Hepatocyte (in vitro differentiated cells): ENCODE results near the gene DLEU7. TPM values are rescaled to one million over a fixed set of nuclear protein-coding genes. Genes with fewer than 3 reads are reported as not detected.

Experiments used
- DNase-seq: peaks from one replicate; pipeline ENCODE4 v3.0.0-alpha.2; 2016; ENCODE audit warnings: low spot score
- H2AFZ ChIP-seq: fragments of 200-600 bp; sonication (generic); 2 replicates; pipeline ENCODE4 v1.6.0; 2016; ENCODE audit warnings: antibody characterized with exemption, mild to moderate bottlenecking
- H3K27ac ChIP-seq: fragments of 200-600 bp; sonication (generic); 2 replicates; pipeline ENCODE4 v1.5.1; 2016; ENCODE audit warnings: mild to moderate bottlenecking
- H3K27me3 ChIP-seq: fragments of 200-600 bp; sonication (generic); 2 replicates; pipeline ENCODE4 v1.6.1; 2016
- H3K36me3 ChIP-seq: fragments of 200-600 bp; sonication (generic); replicated peaks from 2 replicates; pipeline ENCODE4 v1.5.1; 2016; ENCODE audit warnings: low read depth; ENCODE audit not compliant: insufficient read depth
- H3K4me1 ChIP-seq: fragments of 200-600 bp; sonication (generic); 2 replicates; pipeline ENCODE4 v1.5.1; 2016; ENCODE audit warnings: mild to moderate bottlenecking, moderate library complexity; ENCODE audit not compliant: insufficient read depth
- H3K4me2 ChIP-seq: fragments of 200-600 bp; sonication (generic); 2 replicates; pipeline ENCODE4 v1.6.0; 2016
- H3K4me3 ChIP-seq: fragments of 200-600 bp; sonication (generic); 2 replicates; pipeline ENCODE4 v1.5.1; 2016; ENCODE audit warnings: mild to moderate bottlenecking
- H3K79me2 ChIP-seq: fragments of 200-600 bp; sonication (generic); 2 replicates; pipeline ENCODE4 v1.6.0; 2017; ENCODE audit warnings: mild to moderate bottlenecking
- H3K9me2 ChIP-seq: fragments of 200-600 bp; sonication (generic); replicated peaks from 2 replicates; pipeline ENCODE4 v1.6.0; 2017; ENCODE audit warnings: mild to moderate bottlenecking; ENCODE audit not compliant: insufficient read depth
- H3K9me3 ChIP-seq: fragments of 200-600 bp; sonication (generic); 2 replicates; pipeline ENCODE4 v1.5.1; 2016; ENCODE audit warnings: low read depth, mild to moderate bottlenecking
- H4K20me1 ChIP-seq: fragments of 200-600 bp; sonication (generic); 2 replicates; pipeline ENCODE4 v1.6.0; 2016; ENCODE audit warnings: mild to moderate bottlenecking; ENCODE audit not compliant: insufficient read depth, poor library complexity, severe bottlenecking
- CTCF ChIP-seq: fragments of 200-600 bp; sonication (generic); IDR thresholded peaks from 2 replicates; pipeline ENCODE4 v1.5.1; 2016; ENCODE audit warnings: antibody characterized with exemption, mild to moderate bottlenecking; ENCODE audit not compliant: poor library complexity
- EZH2 ChIP-seq: fragments of 200-600 bp; sonication (generic); IDR thresholded peaks from 2 replicates; pipeline ENCODE4 v1.6.1; 2016; ENCODE audit warnings: antibody characterized with exemption, mild to moderate bottlenecking, borderline replicate concordance
- EZH2phosphoT487 ChIP-seq: fragments of 200-600 bp; sonication (generic); IDR thresholded peaks from one replicate; pipeline ENCODE4 v1.6.1; 2018; ENCODE audit warnings: antibody characterized with exemption, mild to moderate bottlenecking, low read depth, moderate library complexity; ENCODE audit not compliant: unreplicated experiment, severe bottlenecking
- WGBS: methylation state at CpG from one replicate; pipeline ENCODE4 v1.1.6; 2016; ENCODE audit warnings: low lambda C conversion rate; ENCODE audit errors: missing lambda C conversion rate; 5-methylcytosine and 5-hydroxymethylcytosine counted together
- polyA plus RNA-seq: library from polyadenylated mRNA; unstranded; fragments of >200 nt; fragmentation: Nextera tagmentation; extraction: Ambion mirVana; gene quantifications from 2 replicates; pipeline ENCODE4 v1.2.1, GENCODE V29; 2016
- total RNA-seq: library from RNA; depleted of rRNA; stranded (reverse); fragments of >200 nt; gene quantifications from 2 replicates; pipeline ENCODE4 v1.2.3, GENCODE V29; 2014

Gene DLEU7
- total and polyA plus RNA-seq, 2 experiments from 2014 or later: not detected

GRCh38 chr13:50788551-50789210 lies 54.8 kb downstream of the DLEU7 start:
- no peaks in the 10 kb centered on the region for H4K20me1 ChIP-seq
- no peak overlapping the region for H3K4me3 ChIP-seq
- H3K27ac ChIP-seq: no peak overlapping the region
- no peaks in the 10 kb centered on the region for H3K79me2 ChIP-seq
- H2AFZ ChIP-seq: no peak overlapping the region
- H3K27me3 ChIP-seq: no peaks in the 10 kb centered on the region
- no peak for DNase-seq
- H3K36me3 ChIP-seq: no peaks in the 10 kb centered on the region
- no peak overlapping the region for H3K4me2 ChIP-seq
- H3K4me1 ChIP-seq: no peaks in the 10 kb centered on the region
- no peak for TF ChIP-seq EZH2
- no peak for TF ChIP-seq CTCF
- TF ChIP-seq EZH2phosphoT487: no peak
- no peaks in the 10 kb centered on the region for H3K9me3 ChIP-seq
- no peaks in the 10 kb centered on the region for H3K9me2 ChIP-seq
- WGBS: 88% methylated on average over 14 of the region's 14 CpGs

GRCh38 chr13:50787316-50788195 lies 55.9 kb downstream of the DLEU7 start:
- Histone ChIP-seq H2AFZ (no peak overlapping the region), H3K4me1 (no peaks in the 10 kb centered on the region), H3K27ac (no peak overlapping the region), H3K4me3 (no peak overlapping the region), H4K20me1 (no peaks in the 10 kb centered on the region), H3K9me2 (no peaks in the 10 kb centered on the region), H3K4me2 (no peak overlapping the region), H3K9me3 (no peaks in the 10 kb centered on the region), H3K36me3 (no peaks in the 10 kb centered on the region), H3K27me3 (no peaks in the 10 kb centered on the region), H3K79me2 (no peaks in the 10 kb centered on the region)
- TF ChIP-seq CTCF: no peak
- no peak for TF ChIP-seq EZH2
- no peak for TF ChIP-seq EZH2phosphoT487
- WGBS: 87% methylated on average over 8 of the region's 8 CpGs
- DNase-seq: no peak

GRCh38 chr13:50783717-50784290 lies 59.7 kb downstream of the DLEU7 start:
- Histone ChIP-seq H3K79me2 (no peaks in the 10 kb centered on the region), H3K4me3 (no peak overlapping the region), H3K4me2 (no peak overlapping the region), H2AFZ (no peak overlapping the region), H3K27me3 (no peaks in the 10 kb centered on the region), H3K36me3 (no peaks in the 10 kb centered on the region), H3K4me1 (no peaks in the 10 kb centered on the region), H3K9me3 (no peaks in the 10 kb centered on the region), H3K27ac (no peak overlapping the region), H4K20me1 (no peaks in the 10 kb centered on the region), H3K9me2 (no peaks in the 10 kb centered on the region)
- 88% methylated on average over 6 of the region's 6 CpGs for WGBS
- TF ChIP-seq EZH2 (no peak), CTCF (no peak), EZH2phosphoT487 (no peak)
- no peak for DNase-seq
